Posterior vena cava (tissue), 2 donors: ENCODE measurements around the gene EPS8. TPM values are rescaled to one million over a fixed set of nuclear protein-coding genes. Genes with fewer than 3 reads are reported as not detected.

Experiments
- DNase-seq: peaks from one replicate; pipeline ENCODE4 v3.0.0-alpha.2; 2020; ENCODE audit warnings: low spot score
- intact Hi-C, 2 donors: fragments of 100-400 bp; cut with DNase I; formaldehyde crosslinking; loops; one replicate each; pipeline versions ENCODE4 v1.14.1 to v1.14.2; 2022 to 2023
- total RNA-seq, 2 donors: library from RNA; stranded (reverse); fragmentation: NEBNext Ultra II Directional; extraction: Animal tissue kit (Norgen Biotek cat#: 25700); gene quantifications; one replicate each; pipeline ENCODE4 v1.2.1, GENCODE V29; 2021
- donor health status: DM: yes; HTN: yes; CAD: no.
- donor health status: DM: yes; HTN: yes; CAD: no.

The EPS8 gene
- total RNA-seq, 2 donors from 2014 or later, result 107 to 144 TPM

- DNase-seq, result no peak
- intact Hi-C loops, result loop anchor here in 1 of 2 donors (10.0 kb wide), 1 partner anchor 56 kb away; the partner anchor contains the start of gene EPS8
Observed at GRCh38 chr12:15729097-15729496, 60.1 kb downstream of the EPS8 start.

- intact Hi-C loops, result loop anchor here in 1 of 2 donors (10.0 kb wide), 1 partner anchor 57 kb away; the partner anchor contains the start of gene EPS8
- no peak for DNase-seq
Observed at GRCh38 chr12:15728118-15728598, 61.0 kb downstream of the EPS8 start.

DNA sequence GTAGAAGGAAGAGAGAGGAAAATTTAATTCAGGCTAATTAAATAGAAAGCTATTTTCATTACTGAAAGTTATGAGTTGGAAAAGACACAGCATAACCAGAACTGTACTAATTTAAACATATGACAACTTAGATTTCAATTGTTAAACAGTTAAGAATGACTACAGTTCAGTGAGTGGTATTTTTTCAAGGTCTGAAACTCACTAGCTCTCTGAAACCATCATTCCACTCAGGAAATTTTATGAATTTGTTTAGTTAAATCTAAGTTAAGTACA, 62.4 kb downstream of the EPS8 start:
- DNase-seq, result no peak
- intact Hi-C loops, result loop anchor here (1.0 to 10.0 kb wide), 2 partner anchors 37 to 58 kb away; partner anchors contain the start of gene EPS8 (in 1 of the 2)

DNA sequence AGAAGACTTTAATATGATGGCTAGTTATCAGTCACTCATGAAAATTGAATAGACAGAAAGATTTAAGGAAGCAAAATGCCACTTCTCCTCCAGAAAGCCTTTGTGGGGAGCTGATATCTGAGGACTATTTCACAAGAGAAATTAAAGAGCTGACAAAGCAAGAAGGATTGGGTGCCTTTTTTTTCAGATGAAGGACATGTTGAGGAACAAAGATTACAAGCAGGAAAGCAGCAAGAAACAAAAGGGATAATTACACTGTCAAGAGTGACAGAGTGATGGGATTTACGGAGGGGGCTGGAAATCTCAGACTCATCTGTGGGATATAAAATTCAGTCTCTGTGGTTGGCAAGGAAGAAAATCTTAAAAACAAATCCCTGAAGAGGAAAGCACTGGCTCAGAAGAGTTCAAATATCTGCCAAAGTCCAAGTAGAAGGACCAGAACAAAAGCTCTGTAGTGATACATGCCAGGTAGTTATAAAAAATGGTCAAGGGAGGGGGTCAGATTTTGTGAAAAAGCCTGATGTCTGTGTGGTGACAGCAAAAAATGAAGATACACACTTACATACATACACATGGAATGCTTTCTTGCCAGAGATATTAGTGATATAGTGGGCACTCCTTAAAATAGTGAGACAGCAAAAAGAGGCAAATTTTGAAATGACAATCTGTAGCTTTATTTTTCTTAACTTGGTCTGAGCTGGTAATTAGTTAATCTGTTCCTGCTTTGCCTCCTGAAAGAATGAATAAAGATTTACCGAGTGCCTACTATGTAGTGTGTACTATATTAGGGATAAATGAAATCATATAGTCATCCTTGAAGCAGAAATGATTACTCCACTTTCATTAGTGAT, 62.9 kb downstream of the EPS8 start:
- no peak for DNase-seq
- intact Hi-C loops, result loop anchor here (1.0 to 10.0 kb wide), 2 partner anchors 38 to 59 kb away; partner anchors contain the start of gene EPS8 (in 1 of the 2)

- intact Hi-C loops, result loop anchor here in 1 of 2 donors (10.0 kb wide), 1 partner anchor 62 kb away; the partner anchor contains the start of gene EPS8
Observed at GRCh38 chr12:15722951-15723350, 66.2 kb downstream of the EPS8 start.

DNA sequence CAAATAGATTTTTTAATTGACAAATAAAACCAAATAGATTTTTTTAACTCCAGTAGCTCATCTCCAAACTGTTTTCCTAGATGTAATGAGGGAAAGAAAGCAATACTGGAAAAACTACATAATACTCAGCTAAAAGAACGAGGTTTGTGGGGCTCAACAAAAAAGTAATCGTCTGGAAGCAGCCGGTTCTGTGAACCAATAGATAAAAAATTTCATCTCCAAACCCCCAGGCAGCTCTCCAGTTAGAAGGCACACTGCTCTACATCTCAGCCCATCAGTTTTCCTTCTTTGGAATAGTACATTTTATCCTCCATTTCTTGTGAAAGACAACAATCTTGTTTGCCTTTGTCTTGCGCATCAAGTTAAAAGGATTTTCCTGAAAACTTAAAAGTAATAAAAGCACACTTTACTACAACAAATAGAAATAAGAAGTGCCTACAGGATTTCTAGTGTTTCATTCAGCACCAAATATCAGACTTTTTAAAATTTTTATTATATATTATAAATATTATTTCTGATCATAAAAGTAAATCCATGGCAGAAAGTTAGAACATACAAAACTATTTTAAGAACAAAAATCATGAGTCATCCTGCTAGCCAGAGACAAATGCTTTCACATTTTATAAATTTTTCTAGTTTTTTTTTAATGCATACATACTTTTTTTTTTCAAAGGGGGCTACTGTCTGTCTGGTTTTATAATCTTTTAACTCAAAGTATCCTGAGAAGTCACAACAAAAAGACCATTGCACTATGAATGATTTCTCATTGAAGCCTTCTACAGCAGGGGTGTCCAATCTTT, 67.7 kb downstream of the EPS8 start:
- intact Hi-C loops, result loop anchor here in 1 of 2 donors (10.0 kb wide), 1 partner anchor 63 kb away; the partner anchor contains the start of gene EPS8
- no peak for DNase-seq

More at GRCh38 chr12:15722951-15723350, 66.2 kb downstream of the EPS8 start:
- no peak for DNase-seq

- intact Hi-C loops, result loop anchor here in 1 of 2 donors (10.0 kb wide), 1 partner anchor 65 kb away; the partner anchor contains the start of gene EPS8
- no peak for DNase-seq
Observed at GRCh38 chr12:15720295-15720694, 68.9 kb downstream of the EPS8 start.

DNA sequence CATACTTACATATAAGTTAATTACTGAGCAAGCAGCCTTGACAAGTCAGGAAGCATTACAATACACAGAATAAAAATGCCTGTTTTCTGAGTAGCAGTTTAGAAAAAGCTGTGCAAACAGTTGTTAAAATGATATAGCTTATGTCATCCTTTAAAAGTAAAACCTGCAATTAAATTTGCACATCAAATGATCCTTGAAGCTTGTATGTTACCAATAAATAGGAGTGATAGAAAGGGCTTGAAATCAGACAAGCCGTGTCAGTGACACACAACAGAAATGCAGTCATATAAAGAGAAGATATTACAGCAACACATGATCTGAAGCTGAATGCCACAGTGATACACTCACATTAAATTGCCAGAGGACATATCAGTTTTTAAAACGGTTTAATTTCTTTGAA, 70.0 kb downstream of the EPS8 start:
- intact Hi-C loops, result no loop called here
- no peak for DNase-seq

DNA sequence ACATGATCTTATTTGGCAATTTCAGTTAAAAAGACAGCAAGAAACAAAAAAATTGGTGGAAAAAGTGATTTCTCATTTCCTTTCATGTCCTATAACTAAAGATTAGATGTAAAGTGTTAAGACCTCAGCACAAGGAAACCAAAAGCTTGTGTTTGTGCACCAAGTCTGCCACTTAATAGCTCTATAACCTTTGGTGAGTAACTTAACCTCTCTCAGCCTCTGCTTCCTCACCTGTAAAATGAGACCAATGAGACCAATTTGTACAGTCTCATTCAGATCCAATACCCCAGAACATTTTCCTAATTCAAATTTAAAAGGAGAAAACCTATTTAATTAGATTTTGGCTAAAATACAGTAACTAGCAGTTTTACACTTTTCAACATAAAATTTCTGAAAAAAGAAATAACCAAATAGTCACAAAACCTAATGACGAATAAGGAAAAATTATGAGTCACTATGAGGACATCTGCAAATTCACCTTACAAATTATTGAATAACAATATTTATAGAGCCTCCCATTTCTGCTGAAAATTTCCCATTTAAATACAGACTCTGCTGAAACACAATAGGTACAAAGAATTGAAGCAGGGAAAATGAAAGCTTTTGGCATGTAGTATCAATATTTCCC, 71.1 kb downstream of the EPS8 start:
- intact Hi-C loops, result no loop called here
- DNase-seq, result no peak

DNA sequence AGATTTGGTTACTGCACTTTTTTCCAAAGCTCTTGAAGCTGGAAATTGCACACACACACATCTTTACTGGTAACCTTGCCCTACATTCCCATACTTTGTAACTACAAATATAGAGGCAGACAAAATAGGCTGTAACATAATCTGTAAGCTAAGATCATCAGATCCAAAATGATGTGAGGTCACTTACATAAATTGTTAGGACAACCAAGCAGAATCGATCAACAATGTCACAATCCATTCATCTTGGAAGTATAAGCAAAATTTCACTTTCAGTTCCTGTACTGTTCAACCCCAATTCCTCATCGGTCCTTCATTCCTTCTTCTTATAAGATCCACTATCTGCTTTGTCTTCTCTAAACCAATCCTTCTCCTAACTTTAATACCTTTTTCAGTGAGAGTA, 72.6 kb downstream of the EPS8 start:
- intact Hi-C loops, result no loop called here
- DNase-seq, result no peak

DNA sequence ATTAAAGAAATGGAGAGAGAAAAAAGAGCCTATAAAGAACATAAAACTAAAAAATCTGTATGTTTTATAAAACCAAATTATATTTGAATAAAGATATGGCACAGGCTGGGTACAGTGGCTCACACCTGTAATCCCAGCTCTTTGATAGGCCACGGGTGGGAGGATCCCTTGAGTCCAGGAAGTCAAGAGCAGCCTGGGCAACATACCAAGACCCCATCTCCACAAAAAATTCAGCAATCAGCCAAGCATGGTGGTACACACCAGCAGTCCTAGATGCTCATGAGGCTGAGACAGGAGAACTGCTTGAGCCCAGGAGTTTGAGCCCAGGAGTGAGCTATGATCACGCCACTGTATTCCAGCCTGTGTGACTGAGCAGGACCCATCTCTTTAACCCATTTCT, 74.9 kb downstream of the EPS8 start:
- intact Hi-C loops, result no loop called here
- no peak for DNase-seq

DNA sequence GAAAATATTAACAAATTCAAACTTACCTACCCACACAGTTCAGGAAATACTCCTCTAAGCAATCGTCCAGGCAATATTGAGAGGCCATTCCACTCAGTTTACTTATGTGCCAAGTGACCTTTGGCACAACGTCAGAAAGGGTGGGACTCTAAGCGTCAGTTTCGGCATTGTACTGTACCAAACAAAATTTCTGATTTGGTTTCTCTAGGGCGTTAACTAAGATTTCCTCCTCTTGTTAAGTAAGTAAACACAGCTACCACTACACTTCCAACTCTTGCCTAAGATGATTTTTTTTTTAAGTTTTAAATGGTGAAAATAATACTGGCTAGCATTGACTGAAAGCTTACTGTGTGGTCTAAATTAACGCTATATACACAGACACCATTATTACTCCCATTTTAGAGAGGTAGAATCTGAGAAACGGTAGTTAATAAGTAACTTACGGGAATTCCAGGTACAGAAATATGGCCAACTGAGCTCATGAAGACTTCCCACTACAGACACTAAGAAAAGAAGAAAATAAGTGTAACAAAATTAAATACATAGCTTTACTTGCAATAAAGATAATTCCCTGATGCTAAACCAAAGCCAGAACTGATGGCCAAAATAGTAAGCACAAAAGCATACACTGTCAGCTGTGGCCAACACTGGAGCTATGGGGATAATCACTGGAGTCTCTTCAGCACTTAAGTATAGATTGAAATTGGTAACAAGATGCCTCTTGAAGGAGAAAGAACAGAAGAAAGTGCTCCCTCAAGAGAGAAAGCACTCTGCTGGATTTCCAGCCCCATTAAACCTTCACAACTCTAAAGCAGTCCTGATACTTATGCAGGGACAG, 76.1 kb downstream of the EPS8 start:
- no peak for DNase-seq
- intact Hi-C loops, result no loop called here

- intact Hi-C loops, result no loop called here
- DNase-seq, result no peak
Observed at GRCh38 chr12:15712160-15712559, 77.0 kb downstream of the EPS8 start.

GRCh38 chr12:15710860-15711510, 78.2 kb downstream of the EPS8 start:
- intact Hi-C loops, result no loop called here
- DNase-seq, result no peak

DNA sequence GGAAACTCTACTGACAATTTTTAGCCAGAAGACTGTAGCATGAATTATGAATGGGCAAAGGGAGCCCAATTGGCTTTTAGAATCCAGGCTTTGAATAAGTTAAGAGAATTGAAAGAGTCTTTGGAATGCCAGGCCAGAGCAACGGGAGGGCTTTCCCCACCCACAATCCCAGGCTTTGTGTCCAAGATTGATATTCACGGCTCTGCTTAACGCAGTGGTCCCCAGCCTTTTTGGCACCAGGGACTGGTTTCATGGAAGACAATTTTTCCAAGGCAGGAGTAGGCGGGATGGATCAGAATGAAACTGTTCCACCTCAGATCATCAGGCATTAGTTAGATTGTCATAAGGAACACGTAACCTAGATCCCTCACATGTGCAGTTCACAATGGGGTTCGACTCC, 79.6 kb downstream of the EPS8 start:
- no peak for DNase-seq
- intact Hi-C loops, result no loop called here

GRCh38 chr12:15708396-15709076, 80.7 kb downstream of the EPS8 start:
- DNase-seq, result no peak
- intact Hi-C loops, result no loop called here

DNA sequence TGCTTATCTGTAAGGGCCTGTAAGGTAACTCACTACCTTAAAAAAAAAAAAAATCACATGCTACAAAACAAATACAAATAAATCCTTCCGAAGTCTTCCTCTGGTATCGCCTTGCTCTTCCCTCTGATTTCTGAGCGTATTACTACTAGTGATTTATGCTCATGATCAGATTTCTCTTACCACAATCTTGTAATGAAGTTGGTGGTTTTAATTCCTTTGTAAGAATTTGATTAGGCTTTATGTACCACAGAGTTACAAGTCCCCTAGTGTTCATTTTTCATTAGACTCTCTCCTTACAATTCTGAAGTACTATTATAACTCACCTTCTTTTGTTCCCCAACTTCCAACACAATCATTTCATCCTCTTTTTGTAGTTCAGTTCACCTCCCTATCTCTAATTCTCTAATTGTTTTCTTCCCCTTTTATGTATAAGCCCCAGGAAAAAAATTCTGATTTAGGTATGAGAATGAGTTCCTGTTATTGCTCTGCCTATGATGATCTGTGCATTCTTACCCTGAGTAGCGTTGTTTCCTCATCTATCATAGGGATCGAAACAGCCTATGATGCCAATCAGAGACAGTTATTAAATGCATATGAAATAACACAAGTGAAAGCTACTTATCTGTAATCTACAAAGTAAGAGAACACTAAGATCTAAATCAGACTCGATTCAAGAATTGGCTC, 81.5 kb downstream of the EPS8 start:
- intact Hi-C loops, result no loop called here
- no peak for DNase-seq
